Ishikawa (cell line): ENCODE results near the gene ANKRD31.

Experiments
- CEBPB ChIP-seq: IDR thresholded peaks from 2 replicates; pipeline ENCODE4 v1.6.1; 2012
- CREB1 ChIP-seq: IDR thresholded peaks from 2 replicates; pipeline ENCODE4 v1.6.1; 2012; ENCODE audit warnings: low read depth
- EGR1 ChIP-seq: IDR thresholded peaks from 2 replicates; pipeline ENCODE4 v1.6.1; 2012
- EP300 ChIP-seq: IDR thresholded peaks from 2 replicates; pipeline ENCODE4 v1.6.1; 2012; ENCODE audit warnings: borderline replicate concordance
- FOXM1 ChIP-seq: IDR thresholded peaks from 2 replicates; pipeline ENCODE4 v1.6.1; 2012; ENCODE audit warnings: low read depth, borderline replicate concordance
- MAX ChIP-seq: IDR thresholded peaks from 2 replicates; pipeline ENCODE4 v1.6.1; 2012
- NFIC ChIP-seq: IDR thresholded peaks from 2 replicates; pipeline ENCODE4 v1.6.1; 2012
- RAD21 ChIP-seq: IDR thresholded peaks from 2 replicates; pipeline ENCODE4 v1.6.1; 2012; ENCODE audit warnings: low read depth
- REST ChIP-seq: IDR thresholded peaks from 2 replicates; pipeline ENCODE4 v1.6.1; 2012; ENCODE audit warnings: low read depth, mild to moderate bottlenecking
- TAF1 ChIP-seq: IDR thresholded peaks from 2 replicates; pipeline ENCODE4 v1.6.1; 2012; ENCODE audit warnings: low read depth, mild to moderate bottlenecking
- TCF12 ChIP-seq: IDR thresholded peaks from 2 replicates; pipeline ENCODE4 v1.6.1; 2012; ENCODE audit warnings: low read depth
- TEAD4 ChIP-seq: IDR thresholded peaks from 2 replicates; pipeline ENCODE4 v1.6.1; 2012
- USF1 ChIP-seq: IDR thresholded peaks from 2 replicates; pipeline ENCODE4 v1.6.1; 2012
- YY1 ChIP-seq: IDR thresholded peaks from 2 replicates; pipeline ENCODE4 v1.6.1; 2012; ENCODE audit warnings: low read depth
- ZBTB7A ChIP-seq: IDR thresholded peaks from 2 replicates; pipeline ENCODE4 v1.6.1; 2012; ENCODE audit warnings: low read depth

The ANKRD31 gene

GRCh38 chr5:75199071-75199470 lies 37.6 kb downstream of the ANKRD31 start:
- TF ChIP-seq REST, result no peak
- TF ChIP-seq EGR1, result no peak
- no peak for TF ChIP-seq FOXM1
- no peak for TF ChIP-seq TEAD4
- TF ChIP-seq TAF1, result no peak
- TF ChIP-seq USF1, result no peak
- no peak for TF ChIP-seq YY1
- no peak for TF ChIP-seq EP300
- TF ChIP-seq CEBPB, result no peak
- TF ChIP-seq TCF12, result no peak
- no peak for TF ChIP-seq RAD21

GRCh38 chr5:75197745-75198144 lies 38.9 kb downstream of the ANKRD31 start:
- TF ChIP-seq CREB1, result no peak
- TF ChIP-seq NFIC, result no peak
- no peak for TF ChIP-seq ZBTB7A
- TF ChIP-seq MAX, result no peak
- no peak for TF ChIP-seq USF1
- no peak for TF ChIP-seq EP300
- TF ChIP-seq EGR1, result no peak
- TF ChIP-seq CEBPB, result no peak
- TF ChIP-seq RAD21, result no peak
- no peak for TF ChIP-seq TAF1
- TF ChIP-seq FOXM1, result no peak
- no peak for TF ChIP-seq YY1
- no peak for TF ChIP-seq TCF12
- no peak for TF ChIP-seq TEAD4
- no peak for TF ChIP-seq REST

- TF ChIP-seq FOXM1 (no peak), TEAD4 (no peak), CEBPB (no peak), REST (no peak), EGR1 (no peak), ZBTB7A (no peak), USF1 (no peak), TCF12 (no peak), EP300 (no peak), TAF1 (no peak), RAD21 (no peak), CREB1 (no peak), NFIC (no peak), MAX (no peak), YY1 (no peak)
These were observed 43.9 kb downstream of the ANKRD31 start for GRCh38 chr5:75192804-75193203.

- no peak for TF ChIP-seq USF1
- no peak for TF ChIP-seq YY1
- TF ChIP-seq TCF12, result no peak
- TF ChIP-seq NFIC, result no peak
- TF ChIP-seq TAF1, result no peak
- no peak for TF ChIP-seq MAX
- no peak for TF ChIP-seq FOXM1
- TF ChIP-seq CREB1, result no peak
- no peak for TF ChIP-seq RAD21
- no peak for TF ChIP-seq TEAD4
- no peak for TF ChIP-seq ZBTB7A
- TF ChIP-seq REST, result no peak
- no peak for TF ChIP-seq EP300
- no peak for TF ChIP-seq CEBPB
- TF ChIP-seq EGR1, result no peak
These were observed 44.4 kb downstream of the ANKRD31 start for GRCh38 chr5:75192264-75192663.
